Naive thymus-derived CD4-positive, alpha-beta T cell (primary cell): ENCODE measurements around the gene CERS4. TPM values are rescaled to one million over a fixed set of nuclear protein-coding genes. Genes with fewer than 3 reads are reported as not detected.

Experiments used
- ATAC-seq: fragments of 150-1000 bp; cut with Tn5 transposase; 2 replicates; pipeline ENCODE4 v1.10.0; 2021; ENCODE audit warnings: mild to moderate bottlenecking, moderate library complexity
- CTCF ChIA-PET: fragments of 350-600 bp; sonication (Branson Sonifier 250); formaldehyde crosslinking; loops from one replicate; lab custom pipeline; 2021; ENCODE audit warnings: antibody characterized with exemption; lab: Charles Lee
- POLR2A ChIA-PET: fragments of 350-600 bp; sonication (Branson Sonifier 250); formaldehyde crosslinking; loops from one replicate; lab custom pipeline; 2021; ENCODE audit warnings: antibody characterized with exemption, inconsistent platforms; lab: Charles Lee
- DNase-seq, 9 donors: peaks; one replicate each; pipeline versions ENCODE4 v3.0.0 to v3.0.0-alpha.2; 2020 to 2022; ENCODE audit warnings: mixed read lengths in 1 of 9
- H3K27ac ChIP-seq: one replicate; pipeline ENCODE4 v1.7.0; 2013; ENCODE audit warnings: mild to moderate bottlenecking, low read depth, low read length, moderate library complexity
- H3K27me3 ChIP-seq, 2 donors: one replicate each; pipeline ENCODE4 v1.7.0; 2013; ENCODE audit warnings: low read length in 2 of 2, mild to moderate bottlenecking in 2 of 2, moderate library complexity in 2 of 2; ENCODE audit not compliant: control insufficient read depth in 2 of 2, insufficient read depth in 2 of 2
- H3K36me3 ChIP-seq, 3 experiments: 1 replicate in 2 of 3; 2 replicates in 1 of 3; pipeline ENCODE4 v1.7.0; 2013; ENCODE audit warnings: low read length in 3 of 3, mild to moderate bottlenecking in 3 of 3, moderate library complexity in 1 of 3; ENCODE audit not compliant: insufficient read depth in 3 of 3, control insufficient read depth in 2 of 3
- H3K4me1 ChIP-seq, 2 donors: one replicate each; pipeline ENCODE4 v1.7.0; 2013; ENCODE audit warnings: low read length in 2 of 2, mild to moderate bottlenecking in 2 of 2, moderate library complexity in 1 of 2; ENCODE audit not compliant: control insufficient read depth in 2 of 2, insufficient read depth in 2 of 2
- H3K4me3 ChIP-seq: 2 replicates; pipeline ENCODE4 v1.7.0; 2013; ENCODE audit warnings: mild to moderate bottlenecking, low read length
- H3K9me3 ChIP-seq, 3 experiments: 1 replicate in 2 of 3; 2 replicates in 1 of 3; pipeline ENCODE4 v1.7.0; 2013; ENCODE audit warnings: low read length in 3 of 3; ENCODE audit not compliant: control insufficient read depth in 2 of 3
- H3K27ac Mint-ChIP-seq, 9 donors: one replicate each; pipeline ENCODE4 v1.8.0; 2020 to 2022; ENCODE audit warnings: mixed read lengths in 9 of 9, mild to moderate bottlenecking in 8 of 9, moderate library complexity in 5 of 9, inconsistent platforms in 2 of 9
- H3K27me3 Mint-ChIP-seq, 5 donors: one replicate each; pipeline ENCODE4 v1.8.0; 2021 to 2022; ENCODE audit warnings: mixed read lengths in 5 of 5, mild to moderate bottlenecking in 1 of 5
- H3K36me3 Mint-ChIP-seq, 5 donors: one replicate each; pipeline ENCODE4 v1.8.0; 2020 to 2022; ENCODE audit warnings: mixed read lengths in 5 of 5, mild to moderate bottlenecking in 3 of 5, inconsistent platforms in 1 of 5
- H3K4me1 Mint-ChIP-seq, 7 donors: one replicate each; pipeline ENCODE4 v1.8.0; 2020 to 2022; ENCODE audit warnings: mixed read lengths in 7 of 7, mild to moderate bottlenecking in 3 of 7, inconsistent platforms in 1 of 7
- H3K4me3 Mint-ChIP-seq, 10 donors: one replicate each; pipeline ENCODE4 v1.8.0; 2020 to 2022; ENCODE audit warnings: mild to moderate bottlenecking in 10 of 10, mixed read lengths in 10 of 10, moderate library complexity in 6 of 10, inconsistent platforms in 2 of 10
- H3K9me3 Mint-ChIP-seq, 11 donors: one replicate each; pipeline ENCODE4 v1.8.0; 2020 to 2022; ENCODE audit warnings: mixed read lengths in 11 of 11, mild to moderate bottlenecking in 4 of 11, inconsistent platforms in 1 of 11, moderate library complexity in 1 of 11
- intact Hi-C, 2 donors: fragments of 100-400 bp; cut with micrococcal nuclease; formaldehyde crosslinking; loops; one replicate each; pipeline ENCODE4 v1.15.1; 2023
- polyA plus RNA-seq, 2 donors: library from polyadenylated mRNA; unstranded; fragments of 300-500 nt; fragmentation: Illumina TruSeq; gene quantifications; one replicate each; pipeline ENCODE4 v1.2.3, GENCODE V29; 2021
- total RNA-seq, 6 experiments: library from RNA in 5 of 6; stranded (reverse) in 5 of 6; gene quantifications; 1 replicate in 5 of 6; 2 replicates in 1 of 6; pipeline ENCODE4 v1.2.3 and lab custom pipeline; 2021 to 2026

Gene CERS4
- total and polyA plus RNA-seq, 7 experiments from 2014 or later: 11.2 to 32.4 (median 21.9) TPM

DNA sequence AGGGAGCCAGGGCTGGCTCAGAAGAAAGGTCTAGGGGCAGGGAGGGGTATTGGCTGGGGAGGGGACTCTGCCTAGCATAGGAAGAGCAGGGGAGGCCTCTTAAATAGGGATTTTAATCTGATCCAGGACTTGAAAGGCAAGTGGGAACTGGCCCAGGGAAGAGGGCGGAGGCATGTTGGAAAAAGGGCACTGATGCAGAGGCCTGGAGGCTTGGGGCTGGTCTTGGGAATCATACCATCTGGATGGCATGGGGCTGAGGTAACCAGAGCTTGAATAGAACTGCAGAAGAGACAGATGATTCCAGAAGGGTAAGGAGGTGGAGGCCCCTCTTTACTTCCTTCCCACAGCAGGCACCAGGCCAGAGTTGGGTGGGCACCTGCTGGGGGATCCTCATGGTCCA lies 29.1 kb downstream of the CERS4 start:
- Histone ChIP-seq H3K4me1 (peaks cover 8 to 15% of the 10 kb centered on the region in 2 donors), H3K27ac (no peak overlapping the region), H3K4me3 (no peak overlapping the region), H3K27me3 (no peaks in the 10 kb centered on the region), H3K36me3 (peaks cover 0 to 5% (median 0%) of the 10 kb centered on the region in 3 experiments), H3K9me3 (peaks cover 0 to 12% (median 0%) of the 10 kb centered on the region in 3 experiments)
- intact Hi-C loops: no loop called here
- POLR2A ChIA-PET: no interaction called here
- CTCF ChIA-PET: no interaction called here
- no peaks in the 10 kb centered on the region for H3K27me3 Mint-ChIP-seq
- no peak overlapping the region for H3K4me3 Mint-ChIP-seq
- H3K36me3 Mint-ChIP-seq: peaks cover 0 to 32% (median 11%) of the 10 kb centered on the region in 5 donors
- H3K4me1 Mint-ChIP-seq: peaks cover 9 to 25% (median 11%) of the 10 kb centered on the region in 7 donors
- ATAC-seq: no peak
- H3K27ac Mint-ChIP-seq: peak overlapping the region in 3 of 9 donors; percentile 32 to 53 (median 36)
- no peak for DNase-seq
- H3K9me3 Mint-ChIP-seq: peaks cover 0 to 14% (median 6%) of the 10 kb centered on the region in 11 donors

- Mint-ChIP-seq H3K36me3 (peaks cover 0 to 42% (median 19%) of the 10 kb centered on the region in 5 donors), H3K4me1 (peaks cover 9 to 35% (median 16%) of the 10 kb centered on the region in 7 donors), H3K4me3 (peak overlapping the region in 2 of 10 donors; percentile 4 to 22), H3K9me3 (peaks cover 0 to 20% (median 9%) of the 10 kb centered on the region in 11 donors), H3K27ac (peak overlapping the region in 6 of 9 donors; percentile 18 to 63 (median 40)), H3K27me3 (no peaks in the 10 kb centered on the region)
- POLR2A ChIA-PET: no interaction called here
- DNase-seq: no peak
- Histone ChIP-seq H3K36me3 (peaks cover 0 to 5% (median 0%) of the 10 kb centered on the region in 3 experiments), H3K4me3 (no peak overlapping the region), H3K9me3 (peaks cover 0 to 14% (median 0%) of the 10 kb centered on the region in 3 experiments), H3K27ac (no peak overlapping the region), H3K4me1 (peaks cover 8 to 15% of the 10 kb centered on the region in 2 donors), H3K27me3 (no peaks in the 10 kb centered on the region)
- CTCF ChIA-PET: no interaction called here
- intact Hi-C loops: no loop called here
- no peak for ATAC-seq
Measured at GRCh38 chr19:8239528-8240273, 30.5 kb downstream of the CERS4 start.

GRCh38 chr19:8240274-8241229 lies 31.4 kb downstream of the CERS4 start:
- intact Hi-C loops: no loop called here
- Histone ChIP-seq H3K27ac (no peak overlapping the region), H3K36me3 (peaks cover 0 to 5% (median 0%) of the 10 kb centered on the region in 3 experiments), H3K4me1 (peaks cover 8 to 15% of the 10 kb centered on the region in 2 donors), H3K27me3 (no peaks in the 10 kb centered on the region), H3K9me3 (peaks cover 0 to 14% (median 0%) of the 10 kb centered on the region in 3 experiments), H3K4me3 (no peak overlapping the region)
- Mint-ChIP-seq H3K4me1 (peaks cover 9 to 35% (median 16%) of the 10 kb centered on the region in 7 donors), H3K4me3 (peak overlapping the region in 3 of 10 donors; percentile 4 to 60 (median 22)), H3K27ac (peak overlapping the region in 5 of 9 donors; percentile 25 to 69 (median 55)), H3K9me3 (peaks cover 0 to 20% (median 9%) of the 10 kb centered on the region in 11 donors), H3K27me3 (no peaks in the 10 kb centered on the region), H3K36me3 (peaks cover 0 to 42% (median 19%) of the 10 kb centered on the region in 5 donors)
- ATAC-seq (peak; percentile 87), DNase-seq (peak in 1 of 9 donors; percentile 20)
- POLR2A ChIA-PET: no interaction called here
- CTCF ChIA-PET: interaction anchor here (0.6 to 1.1 kb wide), 2 partner anchors 13 to 414 kb away, joined by 3 to 4 read pairs; no protein-coding TSS in a partner anchor

GRCh38 chr19:8241646-8242045 lies 32.5 kb downstream of the CERS4 start:
- peaks cover 0 to 5% (median 0%) of the 10 kb centered on the region in 3 experiments for H3K36me3 ChIP-seq
- Mint-ChIP-seq H3K4me1 (peaks cover 9 to 35% (median 16%) of the 10 kb centered on the region in 7 donors), H3K27ac (no peak overlapping the region), H3K36me3 (peaks cover 0 to 44% (median 23%) of the 10 kb centered on the region in 5 donors), H3K4me3 (no peak overlapping the region), H3K9me3 (peaks cover 0 to 20% (median 9%) of the 10 kb centered on the region in 11 donors), H3K27me3 (no peaks in the 10 kb centered on the region)
- H3K27ac ChIP-seq: no peak overlapping the region
- DNase-seq (no peak), ATAC-seq (no peak)
- intact Hi-C loops: no loop called here
- H3K4me1 ChIP-seq: peaks cover 8 to 15% of the 10 kb centered on the region in 2 donors
- peaks cover 0 to 14% (median 0%) of the 10 kb centered on the region in 3 experiments for H3K9me3 ChIP-seq
- H3K4me3 ChIP-seq: no peak overlapping the region
- ChIA-PET CTCF (interaction anchor here (1.1 kb wide), 1 partner anchor 12 kb away, joined by 4 read pairs; no protein-coding TSS in a partner anchor), POLR2A (no interaction called here)
- no peaks in the 10 kb centered on the region for H3K27me3 ChIP-seq

GRCh38 chr19:8242211-8242821 lies 33.1 kb downstream of the CERS4 start:
- peaks cover 0 to 14% (median 0%) of the 10 kb centered on the region in 3 experiments for H3K9me3 ChIP-seq
- POLR2A ChIA-PET: interaction anchor here (0.8 kb wide), 1 partner anchor 36 kb away, joined by 3 read pairs; no protein-coding TSS in a partner anchor

More at GRCh38 chr19:8242211-8242821, 33.1 kb downstream of the CERS4 start:
- H3K27me3 Mint-ChIP-seq: no peaks in the 10 kb centered on the region
- H3K36me3 Mint-ChIP-seq: peaks cover 0 to 47% (median 24%) of the 10 kb centered on the region in 5 donors
- Histone ChIP-seq H3K27ac (no peak overlapping the region), H3K36me3 (peaks cover 0 to 5% (median 0%) of the 10 kb centered on the region in 3 experiments), H3K27me3 (no peaks in the 10 kb centered on the region), H3K4me3 (no peak overlapping the region), H3K4me1 (peaks cover 8 to 15% of the 10 kb centered on the region in 2 donors)
- H3K4me1 Mint-ChIP-seq: peaks cover 9 to 35% (median 16%) of the 10 kb centered on the region in 7 donors
- ATAC-seq (peak; percentile 60), DNase-seq (no peak)
- intact Hi-C loops: no loop called here
- H3K4me3 Mint-ChIP-seq: no peak overlapping the region
- CTCF ChIA-PET: interaction anchor here (1.1 kb wide), 1 partner anchor 110 kb away, joined by 3 read pairs; no protein-coding TSS in a partner anchor
- H3K9me3 Mint-ChIP-seq: peaks cover 0 to 20% (median 9%) of the 10 kb centered on the region in 11 donors
- H3K27ac Mint-ChIP-seq: no peak overlapping the region
